Aorta (tissue), 5 donors: ENCODE data around the gene RBBP6. TPM values are rescaled to one million over a fixed set of nuclear protein-coding genes. Genes with fewer than 3 reads are reported as not detected.

ENCODE experiments used
- ATAC-seq: fragments of 200-7000 bp; cut with Tn5 transposase; one replicate; pipeline ENCODE4 v1.9.1; 2022; ENCODE audit warnings: moderate library complexity; ENCODE audit not compliant: low FRiP score
- DNase-seq, 2 donors: peaks; one replicate each; pipeline ENCODE4 v3.0.0-alpha.2; 2020
- H3K27ac ChIP-seq, 2 donors: one replicate each; pipeline ENCODE4 v1.5.1; 2013; ENCODE audit warnings: low read length in 2 of 2, mild to moderate bottlenecking in 2 of 2, moderate library complexity in 2 of 2, control low read depth in 1 of 2, inconsistent platforms in 1 of 2, low read depth in 1 of 2
- H3K27me3 ChIP-seq, 2 donors: one replicate each; pipeline ENCODE4 v1.6.1; 2013; ENCODE audit warnings: control low read depth in 1 of 2, low read length in 1 of 2, mild to moderate bottlenecking in 1 of 2, moderate library complexity in 1 of 2; ENCODE audit not compliant: insufficient read depth in 2 of 2, control insufficient read depth in 1 of 2
- H3K36me3 ChIP-seq, 2 donors: one replicate each; pipeline ENCODE4 v1.6.1; 2013; ENCODE audit warnings: control low read depth in 1 of 2, low read length in 1 of 2, mild to moderate bottlenecking in 1 of 2; ENCODE audit not compliant: insufficient read depth in 2 of 2, control insufficient read depth in 1 of 2
- H3K4me1 ChIP-seq, 2 donors: one replicate each; pipeline ENCODE4 v1.6.1; 2013; ENCODE audit warnings: low read length in 2 of 2, control low read depth in 1 of 2, mild to moderate bottlenecking in 1 of 2, moderate library complexity in 1 of 2; ENCODE audit not compliant: insufficient read depth in 2 of 2, control insufficient read depth in 1 of 2
- H3K4me3 ChIP-seq, 2 donors: one replicate each; pipeline ENCODE4 v1.5.1; 2013; ENCODE audit warnings: low read length in 2 of 2, control low read depth in 1 of 2, mild to moderate bottlenecking in 1 of 2
- H3K9me3 ChIP-seq: one replicate; pipeline ENCODE4 v1.6.1; 2013; ENCODE audit warnings: mild to moderate bottlenecking, low read length; ENCODE audit not compliant: control insufficient read depth
- WGBS, 2 donors: extraction: QIAGEN DNeasy Blood & Tissue Kit; methylation state at CpG; one replicate each; pipeline ENCODE4 v1.1.7; 2013; 5-methylcytosine and 5-hydroxymethylcytosine counted together
- intact Hi-C, 2 donors: fragments of 100-400 bp; cut with DNase I; formaldehyde crosslinking; loops; one replicate each; pipeline versions ENCODE4 v1.14.2 to v1.15.0; 2022
- polyA plus RNA-seq, 2 donors: library from polyadenylated mRNA; stranded (reverse); fragments of 200-250 nt; gene quantifications; one replicate each; pipeline ENCODE4 v1.2.3, GENCODE V29; 2013
- total RNA-seq, 2 donors: library from RNA; stranded (reverse); fragmentation: NEBNext Ultra II Directional; extraction: Animal tissue kit (Norgen Biotek cat#: 25700); gene quantifications; one replicate each; pipeline ENCODE4 v1.2.1, GENCODE V29; 2021
- donor health status: healthy with polysubstance abuse.
- donor health status: Bipolar disorder and iron deficiency.
- donor health status: DM: no; HTN: no; CAD: no.
- donor health status: DM: no; HTN: no; CAD: no.
- donor health status: DM: yes; HTN: yes; CAD: no.

The RBBP6 gene
- total and polyA plus RNA-seq, 4 donors: 11.9 to 65.8 (median 54.0) TPM

GRCh38 chr16:24534620-24535019 lies 4.7 kb upstream of the RBBP6 start:
- no peaks in the 10 kb centered on the region for H3K27me3 ChIP-seq
- ATAC-seq (no peak), DNase-seq (no peak)
- no peak overlapping the region for H3K4me3 ChIP-seq
- H3K36me3 ChIP-seq: no peaks in the 10 kb centered on the region
- no peak overlapping the region for H3K27ac ChIP-seq
- intact Hi-C loops: no loop called here
- H3K4me1 ChIP-seq: no peaks in the 10 kb centered on the region
- no peaks in the 10 kb centered on the region for H3K9me3 ChIP-seq

- intact Hi-C loops: no loop called here
- ATAC-seq (no peak), DNase-seq (no peak)
- Histone ChIP-seq H3K4me3 (no peak overlapping the region), H3K4me1 (no peaks in the 10 kb centered on the region), H3K9me3 (no peaks in the 10 kb centered on the region), H3K36me3 (no peaks in the 10 kb centered on the region), H3K27ac (no peak overlapping the region), H3K27me3 (no peaks in the 10 kb centered on the region)
- 70 to 74% methylated on average over 4 of the region's 4 CpGs for WGBS, 2 donors
These were observed 3.5 kb upstream of the RBBP6 start for GRCh38 chr16:24535827-24536226.

- no peaks in the 10 kb centered on the region for H3K27me3 ChIP-seq
- WGBS, 2 donors: 84 to 86% methylated on average over 5 of the region's 5 CpGs
- H3K4me1 ChIP-seq: no peaks in the 10 kb centered on the region
- intact Hi-C loops: no loop called here
- ATAC-seq (no peak), DNase-seq (no peak)
- H3K36me3 ChIP-seq: no peaks in the 10 kb centered on the region
- no peak overlapping the region for H3K4me3 ChIP-seq
- no peaks in the 10 kb centered on the region for H3K9me3 ChIP-seq
- no peak overlapping the region for H3K27ac ChIP-seq
These were observed 2.7 kb upstream of the RBBP6 start for GRCh38 chr16:24536671-24537070.

- WGBS, 2 donors: 83 to 84% methylated on average over 16 of the region's 16 CpGs
- no peaks in the 10 kb centered on the region for H3K36me3 ChIP-seq
- intact Hi-C loops: no loop called here
These were observed 1.7 kb upstream of the RBBP6 start for GRCh38 chr16:24537474-24538337.

GRCh38 chr16:24538756-24539294 lies 541 bp upstream of the RBBP6 start:
- DNase-seq: no peak
- ATAC-seq: peak; percentile 35
- Histone ChIP-seq H3K36me3 (no peaks in the 10 kb centered on the region), H3K4me3 (peak overlapping the region; percentile 43 to 51), H3K9me3 (no peaks in the 10 kb centered on the region), H3K27me3 (no peaks in the 10 kb centered on the region), H3K27ac (peak overlapping the region in 1 of 2 donors; percentile 33), H3K4me1 (no peaks in the 10 kb centered on the region)
- intact Hi-C loops: no loop called here
- WGBS, 2 donors: 11 to 12% methylated on average over 11 of the region's 11 CpGs

More at GRCh38 chr16:24537474-24538337, 1.7 kb upstream of the RBBP6 start:
- no peak for ATAC-seq
- no peak for DNase-seq
- Histone ChIP-seq H3K27ac (no peak overlapping the region), H3K27me3 (no peaks in the 10 kb centered on the region), H3K4me1 (no peaks in the 10 kb centered on the region), H3K9me3 (no peaks in the 10 kb centered on the region), H3K4me3 (no peak overlapping the region)

- intact Hi-C loops: no loop called here
- Histone ChIP-seq H3K36me3 (no peaks in the 10 kb centered on the region), H3K4me3 (peak overlapping the region; percentile 80 to 90), H3K27ac (peak overlapping the region; percentile 91 to 97), H3K9me3 (no peaks in the 10 kb centered on the region), H3K4me1 (no peaks in the 10 kb centered on the region), H3K27me3 (no peaks in the 10 kb centered on the region)
- ATAC-seq (peak; percentile 81), DNase-seq (peak; percentile 81 to 89)
- 0 to 1% methylated on average over 38 to 64 of the region's 64 CpGs for WGBS, 2 donors
These were observed 660 bp downstream of the RBBP6 start for GRCh38 chr16:24539850-24540601.

- ATAC-seq (no peak), DNase-seq (no peak)
- no peaks in the 10 kb centered on the region for H3K36me3 ChIP-seq
- intact Hi-C loops: no loop called here
- 0% methylated on average over 12 of the region's 12 CpGs for WGBS, 2 donors
- H3K4me1 ChIP-seq: no peaks in the 10 kb centered on the region
- peak overlapping the region in 1 of 2 donors; percentile 97 for H3K27ac ChIP-seq
- H3K9me3 ChIP-seq: no peaks in the 10 kb centered on the region
- no peaks in the 10 kb centered on the region for H3K27me3 ChIP-seq
- H3K4me3 ChIP-seq: peak overlapping the region; percentile 80 to 90
These were observed 1.3 kb downstream of the RBBP6 start for GRCh38 chr16:24540602-24541210.

GRCh38 chr16:24541233-24541933 lies 2.0 kb downstream of the RBBP6 start:
- WGBS, 2 donors: 0 to 1% methylated on average over 7 of the region's 7 CpGs
- ATAC-seq (no peak), DNase-seq (no peak)
- Histone ChIP-seq H3K9me3 (no peaks in the 10 kb centered on the region), H3K27ac (no peak overlapping the region), H3K4me3 (peak overlapping the region; percentile 80 to 90), H3K36me3 (no peaks in the 10 kb centered on the region), H3K27me3 (no peaks in the 10 kb centered on the region), H3K4me1 (no peaks in the 10 kb centered on the region)
- intact Hi-C loops: no loop called here
